NCI-H345 treated with DMSO at 0.1 percent for 48 hours (cell line): Measurements from ENCODE around the gene MUC4.
"Not testable (repeated sequence)": the region's sequence is repeated elsewhere in the genome, so short reads cannot be mapped to it uniquely, and the experiment has no call there.

ENCODE experiments used
- DNase-seq: peaks from one replicate; lab custom pipeline; 2025; ENCODE audit not compliant: unreplicated experiment; lab: John Stamatoyannopoulos, UW

The MUC4 gene

GRCh38 chr3:195790901-195791300, 20.8 kb downstream of the MUC4 start:
- DNase-seq: no peak

- DNase-seq: no peak
Observed at GRCh38 chr3:195788711-195789581, 22.8 kb downstream of the MUC4 start.

GRCh38 chr3:195785781-195786405, 25.8 kb downstream of the MUC4 start:
- not testable (repeated sequence) for DNase-seq

GRCh38 chr3:195784031-195784430, 27.7 kb downstream of the MUC4 start:
- DNase-seq: not testable (repeated sequence)

- not testable (repeated sequence) for DNase-seq
Observed at GRCh38 chr3:195781236-195781635, 30.5 kb downstream of the MUC4 start.

- DNase-seq: no peak
Observed at GRCh38 chr3:195777975-195778374, 33.8 kb downstream of the MUC4 start.

GRCh38 chr3:195774917-195775316, 36.8 kb downstream of the MUC4 start:
- DNase-seq: no peak

- DNase-seq: no peak
Observed at GRCh38 chr3:195773956-195774537, 37.7 kb downstream of the MUC4 start.

- DNase-seq: no peak
Observed at GRCh38 chr3:195771646-195772300, 40.0 kb downstream of the MUC4 start.

GRCh38 chr3:195770841-195771645, 40.7 kb downstream of the MUC4 start:
- not testable (repeated sequence) for DNase-seq

- DNase-seq: no peak
Observed at GRCh38 chr3:195770081-195770840, 41.5 kb downstream of the MUC4 start.

- no peak for DNase-seq
Observed at GRCh38 chr3:195769551-195769950, 42.2 kb downstream of the MUC4 start.

- no peak for DNase-seq
Observed at GRCh38 chr3:195768831-195769303, 42.9 kb downstream of the MUC4 start.

GRCh38 chr3:195768414-195768813, 43.3 kb downstream of the MUC4 start:
- DNase-seq: no peak

- no peak for DNase-seq
Observed at GRCh38 chr3:195767792-195768191, 43.9 kb downstream of the MUC4 start.

- no peak for DNase-seq
Observed at GRCh38 chr3:195766671-195767070, 45.1 kb downstream of the MUC4 start.

- DNase-seq: no peak
Observed at GRCh38 chr3:195764961-195765706, 46.6 kb downstream of the MUC4 start.

- no peak for DNase-seq
Observed at GRCh38 chr3:195763843-195764825, 47.6 kb downstream of the MUC4 start.
